ENCODE results near the gene POU2F1.

Gene POU2F1

DNA sequence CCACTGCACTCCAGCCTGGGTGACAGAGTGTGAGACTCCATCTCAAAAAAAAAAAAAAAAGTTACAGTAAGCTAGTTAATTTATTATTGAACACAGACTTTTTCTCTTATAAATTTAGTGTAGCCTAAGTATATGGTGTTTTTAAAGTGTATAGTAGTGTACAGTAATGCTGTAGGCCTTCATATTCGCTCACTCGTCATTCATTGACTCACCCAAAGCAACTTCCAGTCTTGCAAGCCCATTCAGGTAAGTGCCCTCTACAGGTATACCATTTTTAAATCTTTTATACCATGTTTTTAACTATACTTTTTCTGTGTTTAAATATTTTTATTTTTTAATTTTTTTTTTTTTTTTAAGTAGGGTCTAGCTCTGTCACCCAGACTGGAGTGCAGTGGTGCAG is 12.1 kb downstream of the POU2F1 start:
- no peaks in the 10 kb centered on the region for H3K9me3 ChIP-seq (ENCODE audit: control insufficient read depth, insufficient read depth, low read depth, low read length)
- no peak overlapping the region for H3K4me3 ChIP-seq (ENCODE audit: low read depth, low read length)
- no peaks in the 10 kb centered on the region for H3K36me3 ChIP-seq (ENCODE audit: control insufficient read depth in 2 of 2, insufficient read depth in 1 of 2, low read length in 2 of 2)
- ChIA-PET POLR2A (interaction anchor here (0.6 to 1.4 kb wide), 2 partner anchors 13 to 169 kb away, joined by 3 to 6 read pairs; partner anchors contain the start of gene POU2F1), CTCF (interaction anchor here (0.7 to 2.5 kb wide), 5 partner anchors 34 to 323 kb away, joined by 3 to 9 read pairs (median 4); no protein-coding TSS in a partner anchor)
- TF ChIP-seq ZNF791 (tag by site-specific recombination; IDR thresholded peaks at IDR 0.05): no peak
- no peak for TF ChIP-seq ZBTB1 (tag by site-specific recombination; IDR thresholded peaks at IDR 0.05)
- H3K4me1 ChIP-seq (ENCODE audit: control insufficient read depth, insufficient read depth, low read length): peaks cover 7% of the 10 kb centered on the region; the same call in 1 of the 2 replicates
- no peak overlapping the region for H3K27ac ChIP-seq (ENCODE audit: extremely low read depth, low read depth, low read length)

DNA sequence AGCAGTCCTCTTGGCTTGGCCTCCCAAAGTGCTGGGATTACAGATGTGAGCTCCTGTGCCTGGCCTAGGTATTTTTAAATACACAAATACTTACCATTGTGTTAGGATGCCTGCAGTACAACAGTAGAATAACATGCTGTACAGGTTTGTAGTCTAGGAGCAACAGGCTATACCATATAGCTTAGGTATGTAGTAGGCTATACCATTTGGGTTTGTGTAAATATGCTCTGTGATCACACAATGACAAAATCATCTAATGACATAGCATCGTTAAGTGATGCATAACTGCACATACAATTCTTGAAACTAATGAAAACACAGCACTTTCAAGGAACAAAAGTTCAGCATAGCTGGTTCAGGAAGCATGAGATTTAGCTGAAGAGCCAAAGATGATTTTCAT is 12.7 kb downstream of the POU2F1 start:
- Histone ChIP-seq H3K9me3 (ENCODE audit: control insufficient read depth, insufficient read depth, low read depth, low read length) (no peaks in the 10 kb centered on the region), H3K4me1 (ENCODE audit: control insufficient read depth, insufficient read depth, low read length) (peaks cover 5% of the 10 kb centered on the region; the same call in 1 of the 2 replicates), H3K27ac (ENCODE audit: extremely low read depth, low read depth, low read length) (no peak overlapping the region), H3K4me3 (ENCODE audit: low read depth, low read length) (no peak overlapping the region), H3K36me3 (ENCODE audit: control insufficient read depth in 2 of 2, insufficient read depth in 1 of 2, low read length in 2 of 2) (no peaks in the 10 kb centered on the region)
- POLR2A ChIA-PET: interaction anchor here (0.6 to 1.4 kb wide), 3 partner anchors 13 to 169 kb away, joined by 3 to 6 read pairs (median 5); partner anchors contain the start of gene POU2F1
- CTCF ChIA-PET: interaction anchor here (0.7 to 2.5 kb wide), 3 partner anchors 34 to 323 kb away, joined by 3 to 8 read pairs (median 4); no protein-coding TSS in a partner anchor
- TF ChIP-seq SCRT2 (tag by site-specific recombination; IDR thresholded peaks at IDR 0.05): peak; percentile 85
- peak; percentile 94 for TF ChIP-seq PRDM10 (tag by site-specific recombination; IDR thresholded peaks at IDR 0.05)
- peak; percentile 19; the same call in 1 of the 2 replicates for TF ChIP-seq BCL6B (tag by site-specific recombination; IDR thresholded peaks at IDR 0.05)
- TF ChIP-seq ZNF175 (tag by site-specific recombination; IDR thresholded peaks at IDR 0.05): no peak
- peak; percentile 65 for TF ChIP-seq SCRT1 (tag by site-specific recombination; IDR thresholded peaks at IDR 0.05; ENCODE audit: borderline replicate concordance)
- TF ChIP-seq ZNF600 (tag by site-specific recombination; IDR thresholded peaks at IDR 0.05): 0 out of 2 replicates have a peak, but pooled peaks have one; percentile 58

DNA sequence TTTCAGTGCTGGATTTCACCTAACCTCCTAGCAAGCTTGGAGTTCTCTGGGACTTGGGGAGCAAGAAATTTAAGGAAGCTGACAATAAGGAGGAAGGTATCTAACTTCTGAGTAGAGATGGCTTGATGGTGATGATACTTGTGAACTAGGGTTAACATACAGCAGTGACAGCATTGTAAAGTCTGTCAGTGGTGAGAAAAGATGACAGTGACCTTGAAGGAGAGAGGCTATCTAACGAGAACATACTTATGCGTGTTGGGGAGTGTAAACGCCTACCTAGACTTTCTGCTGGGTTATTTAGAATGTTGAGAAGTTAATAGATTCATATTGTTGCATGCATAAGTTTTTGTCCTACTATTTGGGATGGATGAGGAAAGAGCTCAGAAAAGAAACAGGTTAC is 16.3 kb downstream of the POU2F1 start:
- Histone ChIP-seq H3K4me3 (ENCODE audit: low read depth, low read length) (no peak overlapping the region), H3K36me3 (ENCODE audit: control insufficient read depth in 2 of 2, insufficient read depth in 1 of 2, low read length in 2 of 2) (no peaks in the 10 kb centered on the region), H3K27ac (ENCODE audit: extremely low read depth, low read depth, low read length) (no peak overlapping the region), H3K9me3 (ENCODE audit: control insufficient read depth, insufficient read depth, low read depth, low read length) (no peaks in the 10 kb centered on the region), H3K4me1 (ENCODE audit: control insufficient read depth, insufficient read depth, low read length) (no peaks in the 10 kb centered on the region)
- ChIA-PET POLR2A (interaction anchor here (0.6 kb wide), 1 partner anchor 1461 kb away, joined by 6 read pairs; no protein-coding TSS in a partner anchor), CTCF (no interaction called here)
- TF ChIP-seq, protein P1, sequence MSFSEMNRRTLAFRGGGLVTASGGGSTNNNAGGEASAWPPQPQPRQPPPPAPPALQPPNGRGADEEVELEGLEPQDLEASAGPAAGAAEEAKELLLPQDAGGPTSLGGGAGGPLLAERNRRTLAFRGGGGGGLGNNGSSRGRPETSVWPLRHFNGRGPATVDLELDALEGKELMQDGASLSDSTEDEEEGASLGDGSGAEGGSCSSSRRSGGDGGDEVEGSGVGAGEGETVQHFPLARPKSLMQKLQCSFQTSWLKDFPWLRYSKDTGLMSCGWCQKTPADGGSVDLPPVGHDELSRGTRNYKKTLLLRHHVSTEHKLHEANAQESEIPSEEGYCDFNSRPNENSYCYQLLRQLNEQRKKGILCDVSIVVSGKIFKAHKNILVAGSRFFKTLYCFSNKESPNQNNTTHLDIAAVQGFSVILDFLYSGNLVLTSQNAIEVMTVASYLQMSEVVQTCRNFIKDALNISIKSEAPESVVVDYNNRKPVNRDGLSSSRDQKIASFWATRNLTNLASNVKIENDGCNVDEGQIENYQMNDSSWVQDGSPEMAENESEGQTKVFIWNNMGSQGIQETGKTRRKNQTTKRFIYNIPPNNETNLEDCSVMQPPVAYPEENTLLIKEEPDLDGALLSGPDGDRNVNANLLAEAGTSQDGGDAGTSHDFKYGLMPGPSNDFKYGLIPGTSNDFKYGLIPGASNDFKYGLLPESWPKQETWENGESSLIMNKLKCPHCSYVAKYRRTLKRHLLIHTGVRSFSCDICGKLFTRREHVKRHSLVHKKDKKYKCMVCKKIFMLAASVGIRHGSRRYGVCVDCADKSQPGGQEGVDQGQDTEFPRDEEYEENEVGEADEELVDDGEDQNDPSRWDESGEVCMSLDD (tag by site-specific recombination; IDR thresholded peaks at IDR 0.05): no peak
- no peak for TF ChIP-seq ZNF645 (tag by site-specific recombination; IDR thresholded peaks at IDR 0.05)
- no peak for TF ChIP-seq ELK4 (IDR thresholded peaks at IDR 0.05; ENCODE audit: borderline replicate concordance, low read depth, low read length)
- no peak for TF ChIP-seq KLF10 (tag by site-specific recombination; IDR thresholded peaks at IDR 0.05)
- TF ChIP-seq ZEB2 (tag by site-specific recombination; IDR thresholded peaks at IDR 0.05): no peak
- TF ChIP-seq ZNF776 (tag by site-specific recombination; IDR thresholded peaks at IDR 0.05; ENCODE audit: borderline replicate concordance): no peak
- TF ChIP-seq, protein P2, sequence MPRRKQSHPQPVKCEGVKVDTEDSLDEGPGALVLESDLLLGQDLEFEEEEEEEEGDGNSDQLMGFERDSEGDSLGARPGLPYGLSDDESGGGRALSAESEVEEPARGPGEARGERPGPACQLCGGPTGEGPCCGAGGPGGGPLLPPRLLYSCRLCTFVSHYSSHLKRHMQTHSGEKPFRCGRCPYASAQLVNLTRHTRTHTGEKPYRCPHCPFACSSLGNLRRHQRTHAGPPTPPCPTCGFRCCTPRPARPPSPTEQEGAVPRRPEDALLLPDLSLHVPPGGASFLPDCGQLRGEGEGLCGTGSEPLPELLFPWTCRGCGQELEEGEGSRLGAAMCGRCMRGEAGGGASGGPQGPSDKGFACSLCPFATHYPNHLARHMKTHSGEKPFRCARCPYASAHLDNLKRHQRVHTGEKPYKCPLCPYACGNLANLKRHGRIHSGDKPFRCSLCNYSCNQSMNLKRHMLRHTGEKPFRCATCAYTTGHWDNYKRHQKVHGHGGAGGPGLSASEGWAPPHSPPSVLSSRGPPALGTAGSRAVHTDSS (tag by site-specific recombination; IDR thresholded peaks at IDR 0.05): no peak
- no peak for TF ChIP-seq ZBTB8A (tag by site-specific recombination; IDR thresholded peaks at IDR 0.05)
- no peak for TF ChIP-seq ZNF416 (tag by site-specific recombination; IDR thresholded peaks at IDR 0.05)

Data from HEK293 (cell line).